GM12878 (cell line): Measurements from ENCODE around the gene PTCH2. TPM values are rescaled to one million over a fixed set of nuclear protein-coding genes. Genes with fewer than 3 reads are reported as not detected.

Experiments used
- ASH2L ChIP-seq: fragments of 300-600, 200-600 bp; sonication (generic); IDR thresholded peaks from 2 replicates; pipeline ENCODE4 v1.6.1; 2017; ENCODE audit warnings: low read depth, mild to moderate bottlenecking, borderline replicate concordance
- BCLAF1 ChIP-seq: fragments of 450-650 bp; IDR thresholded peaks from 2 replicates; pipeline ENCODE4 v1.6.1; 2017; ENCODE audit warnings: antibody characterized with exemption, mild to moderate bottlenecking, moderate library complexity
- CBX5 ChIP-seq: sonication (generic); IDR thresholded peaks from 2 replicates; pipeline ENCODE4 v1.6.1; 2016; ENCODE audit warnings: low read depth, moderate library complexity, mild to moderate bottlenecking, inconsistent platforms
- FOXM1 ChIP-seq: IDR thresholded peaks from 2 replicates; pipeline ENCODE4 v1.6.1; 2012; ENCODE audit warnings: low read depth, mild to moderate bottlenecking, inconsistent platforms, low read length, moderate library complexity
- HDAC6 ChIP-seq: fragments of 200-600 bp; sonication (generic); IDR thresholded peaks from one replicate; pipeline ENCODE4 v1.8.0; 2017; ENCODE audit warnings: antibody characterized with exemption; ENCODE audit not compliant: unreplicated experiment
- REST ChIP-seq: IDR thresholded peaks from 2 replicates; pipeline ENCODE4 v1.6.1; 2012; ENCODE audit warnings: mild to moderate bottlenecking, low read depth, low read length
- SUPT20H ChIP-seq: IDR thresholded peaks from 2 replicates; pipeline ENCODE4 v1.6.1; 2011; ENCODE audit warnings: low read depth, mild to moderate bottlenecking, low read length, moderate library complexity, borderline replicate concordance; ENCODE audit not compliant: control insufficient read depth
- polyA plus RNA-seq, 11 experiments: library from polyadenylated mRNA; depleted of rRNA in 4 of 11; unstranded in 6 of 11; stranded (reverse) in 5 of 11; fragments of >200 nt; fragmentation: Nextera tagmentation in 4 of 11; fragmentation: Illumina TruSeq in 1 of 11; extraction: Ambion mirVana in 4 of 11; extraction: Trizol in 1 of 11; gene quantifications; 1 replicate in 1 of 11; 2 replicates in 10 of 11; pipeline versions ENCODE4 v1.2.1 to v1.2.3, GENCODE V29; 2011 to 2016; ENCODE audit warnings: inconsistent platforms in 2 of 11, missing spikeins in 2 of 11, low read depth in 1 of 11
- total RNA-seq, 4 experiments: library from RNA; depleted of rRNA in 3 of 4; stranded (reverse); fragments of >200 nt in 3 of 4; fragmentation: Illumina TruSeq in 1 of 4; extraction: Trizol in 1 of 4; gene quantifications; 2 replicates each; pipeline versions ENCODE4 v1.2.1 to v1.2.3, GENCODE V29; 2013 to 2021

The PTCH2 gene
- total and polyA plus RNA-seq, 10 of the 15 experiments (the other 5 are each of a cell fraction or from before 2014, with no cell fraction given) = 0.03 to 8.4 (median 0.10) TPM

- no peak for TF ChIP-seq REST
- no peak for TF ChIP-seq HDAC6
- TF ChIP-seq BCLAF1 = no peak
- no peak for TF ChIP-seq SUPT20H
- no peak for TF ChIP-seq CBX5
- no peak for TF ChIP-seq FOXM1
- TF ChIP-seq ASH2L = no peak
- TF ChIP-seq, all 136 proteins: peak for 0
Measured at GRCh38 chr1:44803062-44803311, 40.1 kb downstream of the PTCH2 start (continued).
